KBM-7 (cell line): ENCODE measurements around the gene DTD1.

Source experiments
- DNase-seq: peaks from one replicate; pipeline ENCODE4 v3.0.0-alpha.2; 2015
- in situ Hi-C: fragments of 300-500 bp; cut with MboI; formaldehyde crosslinking; loops from 2 replicates; pipeline ENCODE4 v1.14.3; 2020; ENCODE audit warnings: low sequenced_read_pairs, low pct_unique_long_range_greater_than_20kb, mixed read lengths

Gene DTD1, protein sequence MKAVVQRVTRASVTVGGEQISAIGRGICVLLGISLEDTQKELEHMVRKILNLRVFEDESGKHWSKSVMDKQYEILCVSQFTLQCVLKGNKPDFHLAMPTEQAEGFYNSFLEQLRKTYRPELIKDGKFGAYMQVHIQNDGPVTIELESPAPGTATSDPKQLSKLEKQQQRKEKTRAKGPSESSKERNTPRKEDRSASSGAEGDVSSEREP

GRCh38 chr20:18587665-18588573 lies at the start of gene DTD1:
TSS of gene DTD1 (plus strand) at chr20:18588054. CDS start at chr20:18588073, 19 bp downstream.
- in situ Hi-C loops: no loop called here

GRCh38 chr20:18541741-18542140 lies 46.1 kb upstream of the DTD1 start:
- in situ Hi-C loops: no loop called here

More at GRCh38 chr20:18587665-18588573, at the start of gene DTD1:
- DNase-seq: peak; percentile 91

DNA sequence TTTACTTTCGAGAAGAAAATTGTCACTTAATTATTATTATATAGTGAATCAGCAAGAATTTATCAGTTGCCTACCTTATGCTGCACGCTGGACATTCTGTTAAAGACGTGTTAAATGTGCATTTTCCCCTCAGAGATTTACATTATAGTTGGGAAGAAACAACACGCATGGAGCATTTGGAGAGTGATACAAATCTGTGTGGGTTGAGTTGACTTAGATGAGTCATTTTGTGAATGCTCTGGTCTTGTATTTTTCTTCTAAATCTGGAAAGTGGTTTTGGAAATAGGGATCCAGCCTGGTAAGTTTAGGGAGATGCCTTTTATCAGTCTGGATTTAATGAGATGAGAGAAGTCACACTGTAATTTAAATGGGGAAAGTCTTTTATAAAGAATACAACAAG lies 44.6 kb upstream of the DTD1 start:
- in situ Hi-C loops: no loop called here

More at GRCh38 chr20:18541741-18542140, 46.1 kb upstream of the DTD1 start:
- DNase-seq: no peak

GRCh38 chr20:18543932-18544331 lies 43.9 kb upstream of the DTD1 start:
- in situ Hi-C loops: no loop called here
- no peak for DNase-seq

More for the DNA sequence above, 44.6 kb upstream of the DTD1 start:
- no peak for DNase-seq

- in situ Hi-C loops: no loop called here
- DNase-seq: no peak
These were observed 42.3 kb upstream of the DTD1 start for GRCh38 chr20:18545566-18545965.

DNA sequence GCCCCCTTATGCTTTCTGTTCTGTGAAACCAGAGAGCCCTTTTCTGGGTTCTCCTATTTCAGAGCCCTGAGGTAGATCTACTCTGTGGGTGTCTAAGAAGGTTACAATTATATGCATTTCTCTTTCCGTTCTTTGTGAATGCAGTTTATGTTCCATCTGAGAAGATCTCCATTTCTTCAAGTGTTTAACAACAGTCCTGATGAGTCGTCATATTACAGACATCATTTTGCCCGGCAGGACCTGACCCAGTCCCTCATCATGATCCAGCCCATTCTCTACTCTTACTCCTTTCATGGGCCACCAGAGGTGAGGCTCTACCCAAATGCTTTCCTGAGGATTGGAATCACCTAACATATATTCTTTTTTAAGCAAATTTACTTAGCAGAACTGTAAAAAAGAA lies 39.4 kb upstream of the DTD1 start:
- no peak for DNase-seq
- in situ Hi-C loops: no loop called here

GRCh38 chr20:18553746-18554145 lies 34.1 kb upstream of the DTD1 start:
- in situ Hi-C loops: no loop called here

GRCh38 chr20:18566892-18567738 lies 20.7 kb upstream of the DTD1 start, which contains the start of gene SMIM26:
TSS of gene SMIM26 (plus strand) at chr20:18567432. CDS start at chr20:18567479, 47 bp downstream.
- in situ Hi-C loops: no loop called here
- DNase-seq: peak; percentile 91

More at GRCh38 chr20:18553746-18554145, 34.1 kb upstream of the DTD1 start:
- DNase-seq: no peak

DNA sequence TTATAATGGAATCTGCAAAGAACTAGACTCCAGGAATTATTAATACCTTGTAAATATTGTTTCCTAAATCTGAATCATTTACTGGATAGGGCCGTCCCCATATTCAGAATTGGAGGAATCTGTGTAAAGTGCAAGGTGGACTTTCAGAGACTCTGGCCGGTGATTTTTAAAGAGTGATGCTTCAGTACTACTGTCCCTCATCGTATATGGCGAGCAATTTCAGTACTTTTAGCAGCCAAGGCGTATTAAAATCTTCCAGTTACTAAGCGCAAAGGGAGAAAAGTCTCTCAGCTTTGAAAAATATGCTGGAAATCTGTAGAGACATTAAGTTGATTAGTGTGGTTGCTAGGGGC lies 20.1 kb upstream of the DTD1 start:
- in situ Hi-C loops: no loop called here
- no peak for DNase-seq

GRCh38 chr20:18571009-18571408 lies 16.8 kb upstream of the DTD1 start:
- in situ Hi-C loops: no loop called here
- DNase-seq: no peak

GRCh38 chr20:18571578-18571977 lies 16.3 kb upstream of the DTD1 start:
- peak; percentile 63 for DNase-seq

DNA sequence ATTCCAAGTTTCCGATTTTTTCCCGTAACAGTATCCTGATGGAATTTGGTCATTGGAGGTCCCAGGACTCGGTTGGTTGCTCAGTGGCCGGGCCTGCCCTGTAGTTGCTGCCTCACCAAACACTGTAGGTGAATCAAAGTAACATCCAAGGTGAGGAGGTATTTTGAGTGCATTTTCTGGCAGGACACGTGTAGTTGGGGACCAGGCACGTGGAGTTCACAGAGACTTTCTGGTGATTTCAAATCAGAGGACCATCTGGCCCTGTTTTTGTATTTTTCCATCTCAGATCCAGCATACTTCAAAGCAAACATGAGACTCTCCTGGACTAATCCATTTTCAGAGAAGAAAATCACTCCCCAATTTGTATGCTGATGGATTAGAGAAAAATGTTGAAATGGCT lies 9.9 kb upstream of the DTD1 start:
- in situ Hi-C loops: no loop called here
- DNase-seq: no peak

More at GRCh38 chr20:18571578-18571977, 16.3 kb upstream of the DTD1 start:
- in situ Hi-C loops: no loop called here

- DNase-seq: peak; percentile 28
- in situ Hi-C loops: no loop called here
These were observed 9.3 kb upstream of the DTD1 start for GRCh38 chr20:18578581-18578980.

GRCh38 chr20:18580012-18580411 lies 7.8 kb upstream of the DTD1 start:
- DNase-seq: no peak
- in situ Hi-C loops: no loop called here

GRCh38 chr20:18585134-18585533 lies 2.7 kb upstream of the DTD1 start:
- no peak for DNase-seq
- in situ Hi-C loops: no loop called here

DNA sequence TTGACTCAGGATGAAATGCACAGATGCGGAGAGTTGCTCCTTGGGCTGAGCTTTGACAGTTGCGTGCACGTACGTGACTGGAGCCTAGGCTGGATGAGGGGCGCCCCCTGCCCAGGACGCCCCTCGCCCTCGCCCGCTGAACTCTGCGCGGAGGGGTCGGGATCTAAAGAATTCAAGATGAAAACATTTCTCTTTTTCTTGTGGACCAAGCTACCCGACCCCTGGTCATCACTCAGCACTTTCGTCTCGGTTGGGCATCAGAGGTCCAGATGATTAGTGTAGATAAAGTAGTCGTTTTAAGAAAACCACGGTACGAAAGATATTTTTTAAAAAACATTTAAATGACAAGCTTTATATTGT lies 700 bp downstream of the DTD1 start:
- no peak for DNase-seq

GRCh38 chr20:18589941-18590674 lies 2.3 kb downstream of the DTD1 start:
- DNase-seq: no peak
- in situ Hi-C loops: no loop called here

More for the DNA sequence above, 700 bp downstream of the DTD1 start:
- in situ Hi-C loops: no loop called here

DNA sequence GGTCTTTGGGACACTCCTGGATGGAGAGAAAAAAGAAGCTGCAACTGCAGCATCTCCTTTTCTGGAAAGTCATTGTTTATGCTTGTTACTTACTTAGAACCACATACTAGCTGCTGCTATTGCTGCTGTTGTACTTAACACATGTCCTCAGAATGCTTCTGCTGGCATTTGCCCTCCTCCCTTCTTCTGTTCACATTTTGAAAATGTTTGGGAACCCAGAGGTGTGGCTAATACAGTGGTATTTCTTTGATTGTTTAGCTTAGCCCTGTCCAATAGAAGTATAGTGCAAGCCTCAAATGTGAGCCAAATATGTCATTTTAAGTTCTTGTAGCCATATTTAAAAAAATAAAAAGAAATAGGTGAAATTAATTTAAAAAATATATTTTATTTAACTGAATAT lies 8.4 kb downstream of the DTD1 start:
- in situ Hi-C loops: no loop called here
- no peak for DNase-seq

- no peak for DNase-seq
- in situ Hi-C loops: no loop called here
These were observed 21.9 kb downstream of the DTD1 start for GRCh38 chr20:18609741-18610140.
